HEK293 (cell line): ENCODE measurements around the gene HINT1.

Experiments
- CTCF ChIA-PET: fragments of 350-600 bp; formaldehyde crosslinking; extraction: SDS; loops from one replicate; lab custom pipeline; 2021; ENCODE audit warnings: antibody characterized with exemption; lab: Yijun Ruan, JAX
- POLR2A ChIA-PET: fragments of 300-600 bp; formaldehyde crosslinking; extraction: SDS; loops from one replicate; lab custom pipeline; 2020; ENCODE audit warnings: antibody characterized with exemption, inconsistent platforms; lab: Yijun Ruan, JAX
- H3K27ac ChIP-seq: fragments of 200-500 bp; sonication (Bioruptor generic); 2 replicates; pipeline ENCODE4 v1.5.1; 2014; ENCODE audit warnings: low read depth, low read length, control low read depth, inconsistent platforms; ENCODE audit errors: extremely low read depth
- H3K36me3 ChIP-seq, 2 experiments: fragments of 200-500 bp in 1 of 2; sonication (Bioruptor generic) in 1 of 2; 1 replicate in 1 of 2; 2 replicates in 1 of 2; pipeline ENCODE4 v1.5.1; 2014 to 2017; ENCODE audit warnings: inconsistent platforms in 2 of 2, low read length in 2 of 2; ENCODE audit not compliant: control insufficient read depth in 2 of 2, insufficient read depth in 1 of 2
- H3K4me1 ChIP-seq: fragments of 200-500 bp; sonication (Bioruptor generic); 2 replicates; pipeline ENCODE4 v1.5.1; 2014; ENCODE audit warnings: mild to moderate bottlenecking, low read length, inconsistent platforms; ENCODE audit not compliant: control insufficient read depth, insufficient read depth
- H3K4me3 ChIP-seq: 2 replicates; pipeline ENCODE4 v1.5.1; 2011; ENCODE audit warnings: low read depth, mild to moderate bottlenecking, control low read depth, low read length, moderate library complexity
- H3K9me3 ChIP-seq: fragments of 200-500 bp; sonication (Bioruptor generic); 2 replicates; pipeline ENCODE4 v1.5.1; 2014; ENCODE audit warnings: low read depth, low read length, inconsistent platforms; ENCODE audit not compliant: control insufficient read depth, insufficient read depth
- CTCF ChIP-seq: fragments of 450-650 bp; formaldehyde crosslinking; IDR thresholded peaks from 2 replicates; pipeline ENCODE4 v1.5.1; 2016; ENCODE audit warnings: missing biosample characterization, missing genetic modification characterization
- FEZF1 ChIP-seq: fragments of 450-650 bp; formaldehyde crosslinking; IDR thresholded peaks from 2 replicates; pipeline ENCODE4 v1.5.1; 2016; ENCODE audit warnings: missing biosample characterization, missing genetic modification characterization
- IKZF3 ChIP-seq: fragments of 450-650 bp; IDR thresholded peaks from 2 replicates; pipeline ENCODE4 v1.5.0; 2018; ENCODE audit warnings: missing biosample characterization, mild to moderate bottlenecking, missing genetic modification characterization, moderate library complexity
- OVOL3 ChIP-seq: fragments of 450-650 bp; formaldehyde crosslinking; IDR thresholded peaks from 2 replicates; pipeline ENCODE4 v1.5.1; 2016; ENCODE audit warnings: missing biosample characterization, missing genetic modification characterization
- PATZ1 ChIP-seq: fragments of 450-650 bp; formaldehyde crosslinking; IDR thresholded peaks from 2 replicates; pipeline ENCODE4 v1.5.1; 2016; ENCODE audit warnings: missing biosample characterization, missing genetic modification characterization
- RBAK ChIP-seq: fragments of 450-650 bp; formaldehyde crosslinking; IDR thresholded peaks from 2 replicates; pipeline ENCODE4 v1.5.1; 2016; ENCODE audit warnings: missing biosample characterization, missing genetic modification characterization
- SCRT2 ChIP-seq: fragments of 450-650 bp; formaldehyde crosslinking; IDR thresholded peaks from 2 replicates; pipeline ENCODE4 v1.5.1; 2016; ENCODE audit warnings: missing biosample characterization, missing genetic modification characterization
- SETDB1 ChIP-seq: IDR thresholded peaks from one replicate; pipeline ENCODE4 v1.6.1; 2017; ENCODE audit warnings: mild to moderate bottlenecking, low read length, moderate library complexity, mixed read lengths; ENCODE audit not compliant: insufficient read length
- SP2 ChIP-seq: fragments of 450-650 bp; formaldehyde crosslinking; IDR thresholded peaks from 2 replicates; pipeline ENCODE4 v1.5.1; 2016; ENCODE audit warnings: missing biosample characterization, missing genetic modification characterization
- ZBTB6 ChIP-seq: fragments of 450-650 bp; formaldehyde crosslinking; IDR thresholded peaks from 2 replicates; pipeline ENCODE4 v1.5.1; 2017; ENCODE audit warnings: missing biosample characterization, missing genetic modification characterization
- ZNF138 ChIP-seq: fragments of 450-650 bp; formaldehyde crosslinking; IDR thresholded peaks from 2 replicates; pipeline ENCODE4 v1.5.1; 2016; ENCODE audit warnings: missing biosample characterization, missing genetic modification characterization, borderline replicate concordance
- ZNF18 ChIP-seq: fragments of 450-650 bp; formaldehyde crosslinking; IDR thresholded peaks from 2 replicates; pipeline ENCODE4 v1.5.1; 2016; ENCODE audit warnings: missing biosample characterization, missing genetic modification characterization
- ZNF202 ChIP-seq: fragments of 450-650 bp; formaldehyde crosslinking; IDR thresholded peaks from 2 replicates; pipeline ENCODE4 v1.5.1; 2016; ENCODE audit warnings: missing biosample characterization, missing genetic modification characterization, borderline replicate concordance
- ZNF214 ChIP-seq: fragments of 450-650 bp; formaldehyde crosslinking; IDR thresholded peaks from 2 replicates; pipeline ENCODE4 v1.5.1; 2017; ENCODE audit warnings: missing biosample characterization, mild to moderate bottlenecking, missing genetic modification characterization, borderline replicate concordance
- ZNF274 ChIP-seq, 2 experiments: fragments of 200-500 bp in 1 of 2; fragments of 450-650 bp in 1 of 2; sonication (Bioruptor generic) in 1 of 2; formaldehyde crosslinking in 1 of 2; IDR thresholded peaks; 2 replicates each; pipeline versions ENCODE4 v1.5.1 to v1.6.1; 2014 to 2016; ENCODE audit warnings: borderline replicate concordance in 1 of 2, inconsistent platforms in 1 of 2, low read length in 1 of 2, missing biosample characterization in 1 of 2, missing genetic modification characterization in 1 of 2
- ZNF324 ChIP-seq: fragments of 450-650 bp; formaldehyde crosslinking; IDR thresholded peaks from 2 replicates; pipeline ENCODE4 v1.5.1; 2016; ENCODE audit warnings: missing biosample characterization, missing genetic modification characterization
- ZNF391 ChIP-seq: fragments of 450-650 bp; formaldehyde crosslinking; IDR thresholded peaks from 2 replicates; pipeline ENCODE4 v1.5.1; 2016; ENCODE audit warnings: low read depth, missing biosample characterization, missing genetic modification characterization, borderline replicate concordance
- ZNF48 ChIP-seq: fragments of 450-650 bp; formaldehyde crosslinking; IDR thresholded peaks from 2 replicates; pipeline ENCODE4 v1.5.1; 2016; ENCODE audit warnings: missing biosample characterization, missing genetic modification characterization
- ZNF514 ChIP-seq: fragments of 450-650 bp; formaldehyde crosslinking; IDR thresholded peaks from 2 replicates; pipeline ENCODE4 v1.5.1; 2016; ENCODE audit warnings: missing biosample characterization, missing genetic modification characterization
- ZNF530 ChIP-seq: fragments of 450-650 bp; formaldehyde crosslinking; IDR thresholded peaks from 2 replicates; pipeline ENCODE4 v1.5.1; 2016; ENCODE audit warnings: low read depth, missing biosample characterization, missing genetic modification characterization
- ZNF626 ChIP-seq: fragments of 450-650 bp; sonication (Bioruptor Pico); formaldehyde crosslinking; IDR thresholded peaks from 2 replicates; pipeline ENCODE4 v1.5.1; 2018; ENCODE audit warnings: missing biosample characterization, missing genetic modification characterization, inconsistent platforms
- ZNF629 ChIP-seq: fragments of 450-650 bp; formaldehyde crosslinking; IDR thresholded peaks from 2 replicates; pipeline ENCODE4 v1.5.1; 2017; ENCODE audit warnings: missing biosample characterization, missing genetic modification characterization
- ZNF701 ChIP-seq: fragments of 450-650 bp; formaldehyde crosslinking; IDR thresholded peaks from 2 replicates; pipeline ENCODE4 v1.5.1; 2016; ENCODE audit warnings: missing biosample characterization, missing genetic modification characterization
- ZNF76 ChIP-seq: fragments of 450-650 bp; formaldehyde crosslinking; IDR thresholded peaks from 2 replicates; pipeline ENCODE4; 2016; ENCODE audit warnings: low read depth, missing biosample characterization, missing genetic modification characterization, borderline replicate concordance
- TF ChIP-seq, protein P1 (sequence below): fragments of 450-650 bp; formaldehyde crosslinking; IDR thresholded peaks from 2 replicates; pipeline ENCODE4 v1.5.1; 2016; ENCODE audit warnings: missing biosample characterization, missing genetic modification characterization, borderline replicate concordance
- TF ChIP-seq, protein P2 (sequence below): fragments of 450-650 bp; formaldehyde crosslinking; IDR thresholded peaks from 2 replicates; pipeline ENCODE4 v1.5.1; 2016; ENCODE audit warnings: missing biosample characterization, missing genetic modification characterization

HINT1 gene

GRCh38 chr5:131165119-131165727 is at the start of gene HINT1 (continued):
- peak; percentile 97 for TF ChIP-seq ZBTB6 (tag by site-specific recombination)
- TF ChIP-seq ZNF514 (tag by site-specific recombination) = no peak
- TF ChIP-seq IKZF3 (tag by site-specific recombination) = peak; percentile 59
- no peak for TF ChIP-seq ZNF138 (tag by site-specific recombination)
- TF ChIP-seq ZNF324 (tag by site-specific recombination) = 0 out of 2 replicates have a peak, but pooled peaks have one; percentile 33
- no peak for TF ChIP-seq FEZF1 (tag by site-specific recombination)
- TF ChIP-seq, protein P1, sequence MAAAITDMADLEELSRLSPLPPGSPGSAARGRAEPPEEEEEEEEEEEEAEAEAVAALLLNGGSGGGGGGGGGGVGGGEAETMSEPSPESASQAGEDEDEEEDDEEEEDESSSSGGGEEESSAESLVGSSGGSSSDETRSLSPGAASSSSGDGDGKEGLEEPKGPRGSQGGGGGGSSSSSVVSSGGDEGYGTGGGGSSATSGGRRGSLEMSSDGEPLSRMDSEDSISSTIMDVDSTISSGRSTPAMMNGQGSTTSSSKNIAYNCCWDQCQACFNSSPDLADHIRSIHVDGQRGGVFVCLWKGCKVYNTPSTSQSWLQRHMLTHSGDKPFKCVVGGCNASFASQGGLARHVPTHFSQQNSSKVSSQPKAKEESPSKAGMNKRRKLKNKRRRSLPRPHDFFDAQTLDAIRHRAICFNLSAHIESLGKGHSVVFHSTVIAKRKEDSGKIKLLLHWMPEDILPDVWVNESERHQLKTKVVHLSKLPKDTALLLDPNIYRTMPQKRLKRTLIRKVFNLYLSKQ (tag by site-specific recombination) = no peak
- no peak for TF ChIP-seq ZNF48
- TF ChIP-seq SCRT2 = no peak
- no peak for TF ChIP-seq ZNF214 (tag by site-specific recombination)
- TF ChIP-seq ZNF76 (tag by site-specific recombination) = no peak
- no peak for TF ChIP-seq ZNF391 (tag by site-specific recombination)
- no peak for TF ChIP-seq ZNF202 (tag by site-specific recombination)
- peak; percentile 86 for TF ChIP-seq CTCF (tag by site-specific recombination)
- TF ChIP-seq SP2 (tag by site-specific recombination) = peak; percentile 37; the same call in 1 of the 2 replicates
- TF ChIP-seq ZNF530 (tag by site-specific recombination) = no peak
- no peak for TF ChIP-seq ZNF274 (IDR thresholded peaks at IDR 0.05; ENCODE audit: low read length)
- TF ChIP-seq ZNF274 (tag by site-specific recombination; IDR thresholded peaks at IDR 0.05; ENCODE audit: borderline replicate concordance) = no peak
- TF ChIP-seq RBAK = no peak
- TF ChIP-seq ZNF701 (tag by site-specific recombination) = no peak
- no peak for TF ChIP-seq ZNF629
- no peak for TF ChIP-seq ZNF626 (tag by site-specific recombination)

DNA sequence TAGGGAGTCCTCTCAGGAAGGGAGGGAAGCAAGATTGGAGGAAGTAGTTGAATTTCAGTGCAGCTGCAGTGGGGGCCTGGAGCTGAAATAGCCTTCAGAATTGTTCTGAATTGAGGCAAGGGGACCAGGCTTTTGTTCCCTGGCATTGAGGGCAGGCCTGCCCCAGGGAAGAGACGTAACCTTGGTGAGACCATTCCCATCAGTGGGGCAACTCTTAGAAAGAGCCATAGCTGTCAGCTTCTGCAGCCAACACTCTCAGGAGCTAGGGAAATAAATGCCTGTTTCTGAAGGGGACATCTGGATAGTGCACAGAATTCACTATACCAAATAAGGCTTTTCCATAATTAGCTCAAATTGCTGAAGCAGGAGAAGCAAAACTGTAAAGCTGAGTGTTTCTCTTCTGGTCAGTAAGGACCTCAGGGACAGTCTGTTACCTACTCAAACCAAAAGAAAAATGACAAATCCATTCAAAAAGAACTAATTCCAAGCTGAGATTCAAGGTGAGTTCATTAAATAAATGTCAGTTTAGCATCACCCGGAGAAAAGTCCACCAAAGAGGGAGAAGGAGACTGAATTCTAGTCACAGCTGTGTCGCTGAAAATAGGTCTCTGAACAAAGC is 49.7 kb upstream of the HINT1 start:
- Histone ChIP-seq H3K4me1 (no peaks in the 10 kb centered on the region), H3K9me3 (no peaks in the 10 kb centered on the region), H3K27ac (no peak overlapping the region), H3K36me3 (no peaks in the 10 kb centered on the region), H3K4me3 (no peak overlapping the region)
- CTCF ChIA-PET = interaction anchor here (0.6 kb wide), 1 partner anchor 86 kb away, joined by 3 read pairs; no protein-coding TSS in a partner anchor
- POLR2A ChIA-PET = interaction anchor here (0.9 kb wide), 1 partner anchor 18 kb away, joined by 3 read pairs; no protein-coding TSS in a partner anchor
- TF ChIP-seq PATZ1 (tag by site-specific recombination) (no peak), SETDB1 (no peak), OVOL3 (tag by site-specific recombination) (no peak), ZNF18 (no peak)
- TF ChIP-seq, protein P2, sequence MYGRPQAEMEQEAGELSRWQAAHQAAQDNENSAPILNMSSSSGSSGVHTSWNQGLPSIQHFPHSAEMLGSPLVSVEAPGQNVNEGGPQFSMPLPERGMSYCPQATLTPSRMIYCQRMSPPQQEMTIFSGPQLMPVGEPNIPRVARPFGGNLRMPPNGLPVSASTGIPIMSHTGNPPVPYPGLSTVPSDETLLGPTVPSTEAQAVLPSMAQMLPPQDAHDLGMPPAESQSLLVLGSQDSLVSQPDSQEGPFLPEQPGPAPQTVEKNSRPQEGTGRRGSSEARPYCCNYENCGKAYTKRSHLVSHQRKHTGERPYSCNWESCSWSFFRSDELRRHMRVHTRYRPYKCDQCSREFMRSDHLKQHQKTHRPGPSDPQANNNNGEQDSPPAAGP (tag by site-specific recombination) = no peak
